ENCODE measurements around the gene MEIKIN. TPM values are rescaled to one million over a fixed set of nuclear protein-coding genes. Genes with fewer than 3 reads are reported as not detected.

Gene MEIKIN
- total RNA-seq, 1 donor from 2014 or later: not detected

- H3K27ac Mint-ChIP-seq (ENCODE audit: unreplicated experiment): no peak overlapping the region
- TF ChIP-seq CTCF (IDR thresholded peaks at IDR 0.05): no peak
- H3K27me3 Mint-ChIP-seq (ENCODE audit: unreplicated experiment): no peaks in the 10 kb centered on the region
- no peak overlapping the region for H3K4me3 Mint-ChIP-seq (ENCODE audit: unreplicated experiment)
- peaks cover 58% of the 10 kb centered on the region for H3K4me1 Mint-ChIP-seq (ENCODE audit: unreplicated experiment)
- no peaks in the 10 kb centered on the region for H3K9me3 Mint-ChIP-seq (ENCODE audit: unreplicated experiment)
- DNase-seq (ENCODE audit: extremely low spot score, unreplicated experiment): no peak
- peaks cover 9% of the 10 kb centered on the region for H3K36me3 Mint-ChIP-seq (ENCODE audit: unreplicated experiment)
These were observed 152.6 kb downstream of the MEIKIN start for GRCh38 chr5:131792896-131793295.

- H3K27me3 Mint-ChIP-seq (ENCODE audit: unreplicated experiment): no peaks in the 10 kb centered on the region
- H3K36me3 Mint-ChIP-seq (ENCODE audit: unreplicated experiment): peaks cover 9% of the 10 kb centered on the region
- no peak for TF ChIP-seq CTCF (IDR thresholded peaks at IDR 0.05)
- no peak for DNase-seq (ENCODE audit: extremely low spot score, unreplicated experiment)
- H3K9me3 Mint-ChIP-seq (ENCODE audit: unreplicated experiment): no peaks in the 10 kb centered on the region
- H3K27ac Mint-ChIP-seq (ENCODE audit: unreplicated experiment): no peak overlapping the region
- no peak overlapping the region for H3K4me3 Mint-ChIP-seq (ENCODE audit: unreplicated experiment)
- H3K4me1 Mint-ChIP-seq (ENCODE audit: unreplicated experiment): peaks cover 54% of the 10 kb centered on the region
These were observed 153.6 kb downstream of the MEIKIN start for GRCh38 chr5:131791866-131792265.

GRCh38 chr5:131790550-131790949 lies 154.9 kb downstream of the MEIKIN start:
- Mint-ChIP-seq H3K4me1 (ENCODE audit: unreplicated experiment) (peaks cover 48% of the 10 kb centered on the region), H3K4me3 (ENCODE audit: unreplicated experiment) (no peak overlapping the region), H3K9me3 (ENCODE audit: unreplicated experiment) (no peaks in the 10 kb centered on the region), H3K27ac (ENCODE audit: unreplicated experiment) (no peak overlapping the region), H3K36me3 (ENCODE audit: unreplicated experiment) (peaks cover 7% of the 10 kb centered on the region), H3K27me3 (ENCODE audit: unreplicated experiment) (no peaks in the 10 kb centered on the region)
- no peak for DNase-seq (ENCODE audit: extremely low spot score, unreplicated experiment)
- no peak for TF ChIP-seq CTCF (IDR thresholded peaks at IDR 0.05)

- H3K4me3 Mint-ChIP-seq (ENCODE audit: unreplicated experiment): no peak overlapping the region
- H3K36me3 Mint-ChIP-seq (ENCODE audit: unreplicated experiment): peaks cover 7% of the 10 kb centered on the region
- DNase-seq (ENCODE audit: extremely low spot score, unreplicated experiment): no peak
- no peaks in the 10 kb centered on the region for H3K9me3 Mint-ChIP-seq (ENCODE audit: unreplicated experiment)
- no peaks in the 10 kb centered on the region for H3K27me3 Mint-ChIP-seq (ENCODE audit: unreplicated experiment)
- H3K27ac Mint-ChIP-seq (ENCODE audit: unreplicated experiment): no peak overlapping the region
- H3K4me1 Mint-ChIP-seq (ENCODE audit: unreplicated experiment): peaks cover 40% of the 10 kb centered on the region
- no peak for TF ChIP-seq CTCF (IDR thresholded peaks at IDR 0.05)
These were observed 155.7 kb downstream of the MEIKIN start for GRCh38 chr5:131789765-131790164.

DNA sequence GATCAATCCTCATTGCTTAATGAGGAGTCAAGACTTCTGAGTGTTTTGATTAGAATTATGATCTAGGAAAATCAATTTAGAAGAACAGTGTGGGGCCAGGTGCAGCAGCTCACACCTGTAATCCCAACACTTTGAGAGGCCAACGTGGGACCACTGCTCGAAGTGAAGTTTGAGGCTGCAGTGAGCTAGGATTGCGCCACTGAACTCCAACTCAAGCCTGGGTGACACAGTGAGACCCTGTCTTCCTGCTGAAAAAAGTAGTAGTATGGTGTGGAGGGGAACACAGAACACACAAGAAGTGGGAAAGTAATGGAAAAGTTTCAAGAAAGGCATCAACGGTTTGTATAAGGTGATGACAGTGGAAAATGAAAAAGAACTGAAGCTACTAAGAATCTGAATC lies 157.7 kb downstream of the MEIKIN start:
- Mint-ChIP-seq H3K9me3 (ENCODE audit: unreplicated experiment) (no peaks in the 10 kb centered on the region), H3K27ac (ENCODE audit: unreplicated experiment) (no peak overlapping the region), H3K4me3 (ENCODE audit: unreplicated experiment) (no peak overlapping the region), H3K27me3 (ENCODE audit: unreplicated experiment) (no peaks in the 10 kb centered on the region), H3K4me1 (ENCODE audit: unreplicated experiment) (peaks cover 36% of the 10 kb centered on the region), H3K36me3 (ENCODE audit: unreplicated experiment) (peaks cover 2% of the 10 kb centered on the region)
- no peak for DNase-seq (ENCODE audit: extremely low spot score, unreplicated experiment)
- no peak for TF ChIP-seq CTCF (IDR thresholded peaks at IDR 0.05)

Data from osteocyte (in vitro differentiated cells).